Measurements from ENCODE around the gene C22orf39.

C22orf39 gene

GRCh38 chr22:19477321-19478044 is 30.0 kb upstream of the C22orf39 start:
- DNase-seq (ENCODE audit: low read depth) = no peak

- no peak for DNase-seq (ENCODE audit: low read depth)
Measured at GRCh38 chr22:19476023-19476422, 28.5 kb upstream of the C22orf39 start.

DNA sequence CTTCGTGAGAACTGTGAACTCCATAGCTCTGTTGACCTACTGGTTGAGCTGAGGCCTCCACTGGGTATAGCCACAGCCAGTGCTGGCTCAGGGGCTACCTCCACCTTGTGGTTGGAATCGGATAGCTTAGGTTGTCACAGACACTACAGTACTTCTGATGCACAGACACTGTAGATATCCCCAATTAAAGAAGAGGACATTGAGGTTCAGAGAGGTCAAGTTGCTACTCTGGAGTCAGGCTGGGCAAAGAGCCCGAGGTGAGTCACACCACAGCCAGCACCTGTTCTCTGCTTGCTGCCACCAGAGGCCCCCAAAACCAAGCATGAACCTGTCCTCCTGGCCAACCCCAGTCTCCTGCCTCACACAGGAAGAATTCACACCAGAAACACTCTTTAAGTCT is 26.1 kb upstream of the C22orf39 start:
- no peak for DNase-seq (ENCODE audit: low read depth)

GRCh38 chr22:19472233-19472632 is 24.7 kb upstream of the C22orf39 start:
- DNase-seq (ENCODE audit: low read depth) = no peak

GRCh38 chr22:19471572-19471971 is 24.1 kb upstream of the C22orf39 start:
- no peak for DNase-seq (ENCODE audit: low read depth)

DNA sequence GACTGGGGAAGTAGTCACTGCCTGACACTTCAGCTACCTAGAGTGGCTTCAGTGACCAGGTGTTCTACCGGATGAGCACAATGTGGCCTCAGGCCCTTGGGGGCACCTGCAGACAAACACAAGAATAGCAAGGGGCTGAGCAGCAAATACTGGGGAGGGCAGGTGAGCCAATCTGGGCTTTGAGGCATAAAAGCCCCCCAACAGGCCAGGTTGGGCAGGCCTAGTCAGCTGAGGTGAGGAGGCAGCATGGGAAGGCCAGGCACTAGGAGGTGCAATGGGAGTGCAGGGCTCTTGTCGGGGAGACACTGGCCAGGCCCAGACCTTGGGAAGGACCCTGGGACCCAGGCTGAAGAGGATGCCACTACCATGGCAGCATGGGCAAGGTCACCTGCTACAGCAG is 22.5 kb upstream of the C22orf39 start:
- no peak for DNase-seq (ENCODE audit: low read depth)

DNA sequence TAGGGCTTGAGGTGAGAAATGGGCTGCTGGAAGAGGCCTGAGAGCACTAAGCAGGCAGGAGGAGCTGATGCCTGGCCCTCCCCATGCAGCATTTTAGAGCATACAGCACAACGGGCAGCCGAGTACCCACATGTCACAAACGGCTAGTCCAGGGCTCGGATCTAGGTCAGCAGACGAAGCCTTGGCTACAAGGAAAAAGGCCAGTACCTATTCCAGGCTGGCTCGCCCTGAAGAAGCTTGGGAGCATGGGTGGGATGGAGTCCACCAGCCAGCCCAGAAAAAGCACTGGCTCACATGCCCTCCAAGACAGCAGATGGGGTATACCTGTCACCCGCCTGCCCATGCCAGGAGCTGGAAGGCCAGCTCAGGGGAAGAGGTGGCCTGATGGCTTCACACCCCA is 21.9 kb upstream of the C22orf39 start:
- DNase-seq (ENCODE audit: low read depth) = no peak

DNA sequence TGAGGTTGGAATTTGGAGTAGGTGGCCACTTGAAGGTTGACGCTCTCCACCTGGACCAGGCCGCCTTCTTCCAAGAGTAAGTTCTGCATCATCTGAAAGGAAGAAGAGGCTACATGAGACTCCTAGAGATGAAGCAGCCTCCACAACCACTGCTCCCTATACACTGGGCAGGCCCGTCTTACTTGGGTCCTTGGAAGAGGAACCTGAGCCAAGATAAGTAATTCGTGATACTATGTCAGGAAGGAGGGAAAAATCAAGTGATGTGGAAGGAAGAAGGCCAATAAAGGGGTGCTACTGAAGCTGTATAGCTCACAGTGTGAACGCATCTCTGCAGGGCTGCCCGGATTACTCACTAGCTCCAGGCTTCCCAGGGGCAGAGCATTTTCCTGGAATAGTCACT is 20.4 kb upstream of the C22orf39 start:
- no peak for DNase-seq (ENCODE audit: low read depth)

- DNase-seq (ENCODE audit: low read depth) = no peak
Measured at GRCh38 chr22:19466848-19467752, 19.6 kb upstream of the C22orf39 start.

DNA sequence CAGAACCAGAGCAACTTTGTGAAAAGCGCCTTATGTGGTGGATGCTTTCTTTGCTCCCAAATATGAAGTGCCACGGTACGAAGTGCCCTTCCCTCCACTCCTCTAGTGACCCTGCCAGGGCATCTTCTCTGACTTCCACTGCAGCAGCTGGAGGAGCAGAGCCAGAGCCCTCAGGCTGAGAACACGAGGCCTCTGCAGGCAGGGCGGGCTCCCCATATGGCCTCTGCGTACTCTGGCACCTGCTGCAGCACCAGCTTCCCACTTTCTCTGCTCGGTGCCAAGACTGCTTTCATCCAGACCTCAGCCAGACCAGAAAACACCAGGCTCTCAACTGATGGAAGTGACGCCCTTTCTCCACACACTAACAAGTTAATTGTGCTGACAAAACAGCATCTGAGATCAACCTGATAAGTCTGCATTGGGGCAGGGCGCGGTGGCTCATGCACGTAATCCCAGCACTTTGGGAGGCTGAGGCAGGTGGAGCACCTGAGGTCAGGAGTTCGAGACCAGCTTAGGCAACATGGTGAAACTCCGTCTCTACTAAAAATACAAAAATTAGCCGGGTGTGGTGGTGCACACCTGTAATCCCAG is 18.7 kb upstream of the C22orf39 start:
- DNase-seq (ENCODE audit: low read depth) = no peak

DNA sequence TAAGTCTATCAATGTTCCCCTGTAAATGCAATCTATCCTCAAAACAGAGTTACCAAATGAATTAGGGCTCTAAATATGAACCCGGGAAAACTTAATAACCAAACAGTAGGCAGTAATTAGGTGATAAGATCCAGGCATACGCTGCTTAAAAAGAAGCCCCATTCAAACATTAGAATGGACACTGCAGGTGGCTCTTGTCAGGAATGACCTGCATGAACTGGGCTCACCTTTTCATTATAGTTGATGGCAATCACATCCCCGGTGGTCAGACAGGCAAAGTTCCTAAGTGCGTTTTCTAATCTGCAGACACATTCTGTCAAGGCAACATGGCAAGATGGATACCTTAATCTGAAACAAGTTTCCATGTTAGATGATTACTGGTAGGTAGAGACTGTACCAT is 17.5 kb upstream of the C22orf39 start:
- no peak for DNase-seq (ENCODE audit: low read depth)

DNA sequence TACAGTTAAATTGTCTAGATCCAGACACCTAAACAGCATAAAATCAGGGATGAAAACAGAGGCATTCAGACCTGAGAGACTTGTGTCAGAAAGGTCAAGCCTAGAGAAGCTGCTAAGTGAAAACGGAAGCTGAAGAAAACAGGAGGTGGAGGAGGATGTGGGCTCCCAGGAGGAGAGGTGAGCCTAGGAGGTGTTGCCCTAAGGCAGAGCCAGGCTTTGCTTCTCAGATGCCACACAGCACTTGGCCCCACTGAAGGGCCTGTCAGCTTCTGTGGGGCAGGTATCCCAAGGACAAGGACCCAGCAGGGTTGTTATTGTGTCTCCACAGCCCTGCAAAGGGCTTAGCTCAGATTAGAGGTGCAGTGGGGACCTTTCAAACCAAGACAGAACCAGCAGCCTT is 17.0 kb upstream of the C22orf39 start:
- DNase-seq (ENCODE audit: low read depth) = no peak

DNA sequence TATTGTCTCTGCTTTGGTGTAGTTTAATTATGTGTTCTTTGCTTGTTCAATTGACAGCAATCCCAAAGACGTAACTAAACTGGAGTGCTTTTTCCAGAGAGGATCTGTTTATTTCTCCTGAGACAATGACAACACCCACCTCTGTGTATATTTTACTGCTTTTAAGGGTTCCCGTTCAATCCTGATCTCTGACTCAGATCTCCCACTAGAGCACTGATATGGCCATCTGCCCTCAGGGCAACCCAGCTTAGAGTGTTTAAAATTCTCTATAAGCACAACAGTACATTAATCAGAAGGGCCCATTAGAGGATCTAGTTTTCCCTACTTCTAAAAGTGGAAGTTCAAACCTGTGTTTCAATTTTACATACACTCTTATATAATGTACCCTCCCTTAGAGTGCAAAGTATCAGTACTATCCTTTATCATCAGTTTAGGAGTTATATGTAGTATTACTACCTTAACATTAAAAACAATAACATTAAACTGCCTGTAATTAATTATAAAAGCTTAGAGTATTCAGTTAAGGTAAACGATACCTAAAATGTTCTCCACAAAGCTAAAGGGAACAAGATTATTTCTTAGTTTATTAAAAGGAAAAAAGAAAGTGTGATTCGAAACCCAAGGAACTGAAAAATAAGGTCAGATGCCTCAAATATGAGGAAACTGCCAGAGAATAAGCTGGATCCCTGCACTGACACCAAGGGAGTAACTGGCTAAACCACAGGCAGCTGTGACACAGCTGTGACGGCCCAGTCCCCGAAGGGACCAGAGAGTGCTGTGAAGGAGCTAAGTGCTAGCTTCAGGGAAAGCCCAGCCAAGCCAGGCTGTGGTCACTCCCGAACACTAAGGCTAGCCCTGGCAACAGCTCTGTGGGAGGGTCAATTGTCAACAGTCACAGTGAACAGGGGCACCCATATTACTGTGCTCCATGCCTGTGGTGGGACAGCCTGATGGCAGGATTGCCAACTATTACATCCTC is 16.3 kb upstream of the C22orf39 start:
- DNase-seq (ENCODE audit: low read depth) = no peak

DNA sequence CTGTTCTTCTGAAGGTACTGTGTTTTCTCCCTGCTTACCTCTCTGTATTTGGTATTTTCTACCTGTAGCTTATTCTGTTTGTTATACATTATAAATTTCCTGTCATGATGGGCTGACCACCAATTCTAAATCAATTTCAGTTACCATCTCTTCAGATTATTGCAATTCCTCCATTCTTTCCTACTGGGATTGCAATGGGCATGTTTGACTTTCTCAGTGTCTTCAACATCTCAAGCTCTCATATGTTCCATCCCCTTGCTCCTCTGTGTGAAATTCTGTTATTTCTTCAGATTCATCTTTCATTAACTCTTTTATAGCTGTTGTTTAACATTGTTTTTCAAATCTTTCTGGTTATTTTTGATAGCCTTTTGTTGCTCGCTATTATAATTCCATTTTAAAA is 15.5 kb upstream of the C22orf39 start:
- no peak for DNase-seq (ENCODE audit: low read depth)

- no peak for DNase-seq (ENCODE audit: low read depth)
Measured at GRCh38 chr22:19461506-19461905, 14.0 kb upstream of the C22orf39 start.

DNA sequence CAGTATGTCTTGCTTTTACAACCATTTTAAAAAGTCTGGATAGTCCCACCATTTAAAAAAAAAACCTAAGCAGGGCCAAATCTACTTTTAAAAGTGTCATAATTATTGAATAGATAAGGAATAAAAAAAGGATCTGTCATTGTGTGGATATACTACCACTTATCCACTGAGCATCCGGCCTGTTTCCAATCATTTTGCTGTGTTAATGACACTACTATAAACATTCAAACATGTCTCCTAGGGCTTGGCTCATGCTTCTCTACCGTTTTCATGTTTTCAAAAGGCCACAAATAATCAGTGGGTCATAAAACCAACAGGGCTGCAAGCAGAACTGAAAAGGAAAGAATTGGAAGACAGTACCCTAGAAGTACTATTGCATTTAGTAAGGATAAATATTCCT is 12.5 kb upstream of the C22orf39 start:
- no peak for DNase-seq (ENCODE audit: low read depth)

GRCh38 chr22:19457828-19458428 is 10.4 kb upstream of the C22orf39 start:
- DNase-seq (ENCODE audit: low read depth) = no peak

DNA sequence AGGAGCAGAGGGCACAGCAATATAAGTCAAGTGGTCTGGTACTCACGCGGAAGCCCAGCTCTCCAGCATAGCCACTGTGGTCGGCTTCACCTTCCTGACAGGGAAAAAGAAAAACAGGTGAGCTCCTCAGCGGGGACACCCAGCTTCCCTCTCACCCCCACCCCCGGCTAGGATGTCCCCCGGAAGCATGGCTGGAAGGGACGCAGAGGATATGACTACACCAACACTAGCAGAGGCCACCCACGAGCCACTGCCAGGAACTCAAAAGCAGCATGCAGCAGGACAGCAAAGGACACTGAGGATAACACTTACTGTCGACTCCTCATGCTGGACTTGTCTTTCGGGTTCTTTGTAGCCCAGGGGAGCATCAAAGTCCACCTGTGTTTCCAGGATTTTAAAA is 9.0 kb upstream of the C22orf39 start:
- no peak for DNase-seq (ENCODE audit: low read depth)

GRCh38 chr22:19455585-19456370 is 8.3 kb upstream of the C22orf39 start:
- DNase-seq (ENCODE audit: low read depth) = no peak

- DNase-seq (ENCODE audit: low read depth) = no peak
Measured at GRCh38 chr22:19455033-19455432, 7.5 kb upstream of the C22orf39 start.

DNA sequence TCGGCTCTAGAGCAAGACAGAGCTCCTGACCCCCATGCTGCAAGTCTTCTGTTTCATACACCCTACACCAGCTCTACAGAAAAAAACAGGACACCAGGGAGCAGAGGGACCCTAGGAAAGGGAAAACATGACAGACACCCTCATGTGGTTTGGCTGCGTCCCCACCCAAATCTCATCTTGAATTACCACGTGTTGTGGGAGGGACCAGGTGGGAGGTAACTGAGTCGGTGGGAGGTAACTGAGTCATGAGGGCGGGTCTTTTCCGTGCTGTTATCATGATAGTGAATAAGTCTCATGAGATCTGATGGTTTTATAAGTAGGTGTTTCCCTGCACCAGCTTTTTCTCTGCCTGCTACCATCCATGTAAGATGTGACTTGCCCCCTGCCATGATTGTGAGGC is 6.6 kb upstream of the C22orf39 start:
- DNase-seq (ENCODE audit: low read depth) = no peak

All from stimulated activated CD8-positive, alpha-beta memory T cell treated with anti-CD3 and anti-CD28 coated beads, Interleukin-12 subunit alpha, Interleukin-12 subunit beta, amount 100 ng/mL, for 1 hour (primary cell).